GM12878 (cell line): ENCODE measurements around the gene PIP4K2A. TPM values are rescaled to one million over a fixed set of nuclear protein-coding genes. Genes with fewer than 3 reads are reported as not detected.

Experiments used
- NFXL1 ChIP-seq: fragments of 450-650 bp; IDR thresholded peaks from 2 replicates; pipeline ENCODE4 v1.6.1; 2017; ENCODE audit warnings: antibody characterized with exemption, mild to moderate bottlenecking, borderline replicate concordance
- RBBP5 ChIP-seq: fragments of 200-600 bp; sonication (generic); conservative IDR thresholded peaks from 2 replicates; pipeline ENCODE4 v1.6.1; 2016
- SREBF2 ChIP-seq: IDR thresholded peaks from 2 replicates; pipeline ENCODE4 v1.6.1; 2012; ENCODE audit warnings: mild to moderate bottlenecking, low read length
- polyA plus RNA-seq, 11 experiments: library from polyadenylated mRNA; depleted of rRNA in 4 of 11; unstranded in 6 of 11; stranded (reverse) in 5 of 11; fragments of >200 nt; fragmentation: Nextera tagmentation in 4 of 11; fragmentation: Illumina TruSeq in 1 of 11; extraction: Ambion mirVana in 4 of 11; extraction: Trizol in 1 of 11; gene quantifications; 1 replicate in 1 of 11; 2 replicates in 10 of 11; pipeline versions ENCODE4 v1.2.1 to v1.2.3, GENCODE V29; 2011 to 2016; ENCODE audit warnings: inconsistent platforms in 2 of 11, missing spikeins in 2 of 11, low read depth in 1 of 11
- total RNA-seq, 4 experiments: library from RNA; depleted of rRNA in 3 of 4; stranded (reverse); fragments of >200 nt in 3 of 4; fragmentation: Illumina TruSeq in 1 of 4; extraction: Trizol in 1 of 4; gene quantifications; 2 replicates each; pipeline versions ENCODE4 v1.2.1 to v1.2.3, GENCODE V29; 2013 to 2021
- TF ChIP-seq, protein P1 (sequence below), 3 experiments: IDR thresholded peaks in 2 of 3; conservative IDR thresholded peaks in 1 of 3; 2 replicates each; pipeline ENCODE4 v1.5.1; 2011; ENCODE audit warnings: low read depth in 3 of 3, low read length in 3 of 3, mild to moderate bottlenecking in 3 of 3, control low read depth in 2 of 3, moderate library complexity in 2 of 3, inconsistent platforms in 1 of 3, mixed read lengths in 1 of 3; ENCODE audit not compliant: control insufficient read depth in 2 of 3, insufficient read depth in 1 of 3; ENCODE audit errors: extremely low read depth in 1 of 3
- TF ChIP-seq, protein P2 (sequence below): fragments of 450-650 bp; IDR thresholded peaks from 2 replicates; pipeline ENCODE4 v1.6.1; 2016; ENCODE audit warnings: mild to moderate bottlenecking
- TF ChIP-seq, protein P3 (sequence below): IDR thresholded peaks from 2 replicates; pipeline ENCODE4 v1.6.1; 2011; ENCODE audit warnings: borderline replicate concordance, low read depth, mild to moderate bottlenecking, moderate library complexity, mixed read lengths, low read length; ENCODE audit not compliant: insufficient read depth; ENCODE audit errors: extremely low read length
- TF ChIP-seq, protein P4 (sequence below): fragments of 450-650 bp; IDR thresholded peaks from 2 replicates; pipeline ENCODE4 v1.6.1; 2017; ENCODE audit warnings: mild to moderate bottlenecking, moderate library complexity
- TF ChIP-seq, protein P5 (sequence below): fragments of 450-650 bp; formaldehyde crosslinking; IDR thresholded peaks from 2 replicates; pipeline ENCODE4 v1.5.0; 2022; ENCODE audit warnings: mild to moderate bottlenecking, missing genetic modification characterization
- TF ChIP-seq, protein P6 (sequence below): fragments of 450-650 bp; IDR thresholded peaks from 2 replicates; pipeline ENCODE4 v1.6.1; 2018; ENCODE audit warnings: mild to moderate bottlenecking, low read depth, moderate library complexity; ENCODE audit not compliant: partially characterized antibody

PIP4K2A gene
- total and polyA plus RNA-seq, 10 of the 15 experiments (the other 5 are each of a cell fraction or from before 2014, with no cell fraction given) = 54.3 to 139 (median 84.4) TPM

DNA sequence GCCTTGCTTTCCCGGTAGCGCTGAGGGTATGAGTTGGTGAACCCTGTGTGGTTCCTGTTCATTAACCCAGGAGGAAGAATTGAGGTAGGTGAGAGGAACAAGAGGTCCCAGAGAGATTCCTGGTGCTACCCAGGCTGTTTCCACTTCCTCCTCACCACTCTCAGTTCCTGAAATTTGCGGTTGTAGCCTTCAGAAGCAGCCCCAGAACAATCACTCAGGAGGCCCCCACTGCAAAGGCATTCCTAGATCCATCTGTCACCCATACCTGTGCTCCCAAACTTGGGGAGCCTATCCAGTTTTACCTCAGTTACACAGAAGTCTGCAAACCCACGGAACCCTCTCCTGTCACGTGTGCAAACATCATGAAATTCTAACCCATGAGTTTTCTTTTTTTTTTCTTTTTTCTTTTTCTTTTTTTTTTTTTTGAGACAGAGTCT is 9.0 kb upstream of the PIP4K2A start (continued):
- TF ChIP-seq, protein P1, sequence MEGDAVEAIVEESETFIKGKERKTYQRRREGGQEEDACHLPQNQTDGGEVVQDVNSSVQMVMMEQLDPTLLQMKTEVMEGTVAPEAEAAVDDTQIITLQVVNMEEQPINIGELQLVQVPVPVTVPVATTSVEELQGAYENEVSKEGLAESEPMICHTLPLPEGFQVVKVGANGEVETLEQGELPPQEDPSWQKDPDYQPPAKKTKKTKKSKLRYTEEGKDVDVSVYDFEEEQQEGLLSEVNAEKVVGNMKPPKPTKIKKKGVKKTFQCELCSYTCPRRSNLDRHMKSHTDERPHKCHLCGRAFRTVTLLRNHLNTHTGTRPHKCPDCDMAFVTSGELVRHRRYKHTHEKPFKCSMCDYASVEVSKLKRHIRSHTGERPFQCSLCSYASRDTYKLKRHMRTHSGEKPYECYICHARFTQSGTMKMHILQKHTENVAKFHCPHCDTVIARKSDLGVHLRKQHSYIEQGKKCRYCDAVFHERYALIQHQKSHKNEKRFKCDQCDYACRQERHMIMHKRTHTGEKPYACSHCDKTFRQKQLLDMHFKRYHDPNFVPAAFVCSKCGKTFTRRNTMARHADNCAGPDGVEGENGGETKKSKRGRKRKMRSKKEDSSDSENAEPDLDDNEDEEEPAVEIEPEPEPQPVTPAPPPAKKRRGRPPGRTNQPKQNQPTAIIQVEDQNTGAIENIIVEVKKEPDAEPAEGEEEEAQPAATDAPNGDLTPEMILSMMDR (IDR thresholded peaks at IDR 0.05 in 2 of 3, conservative IDR thresholded peaks at IDR 0.05 in 1 of 3; ENCODE audit: control insufficient read depth in 2 of 3, extremely low read depth in 1 of 3, insufficient read depth in 1 of 3, low read depth in 3 of 3, low read length in 3 of 3) = no peak
- TF ChIP-seq, protein P2, sequence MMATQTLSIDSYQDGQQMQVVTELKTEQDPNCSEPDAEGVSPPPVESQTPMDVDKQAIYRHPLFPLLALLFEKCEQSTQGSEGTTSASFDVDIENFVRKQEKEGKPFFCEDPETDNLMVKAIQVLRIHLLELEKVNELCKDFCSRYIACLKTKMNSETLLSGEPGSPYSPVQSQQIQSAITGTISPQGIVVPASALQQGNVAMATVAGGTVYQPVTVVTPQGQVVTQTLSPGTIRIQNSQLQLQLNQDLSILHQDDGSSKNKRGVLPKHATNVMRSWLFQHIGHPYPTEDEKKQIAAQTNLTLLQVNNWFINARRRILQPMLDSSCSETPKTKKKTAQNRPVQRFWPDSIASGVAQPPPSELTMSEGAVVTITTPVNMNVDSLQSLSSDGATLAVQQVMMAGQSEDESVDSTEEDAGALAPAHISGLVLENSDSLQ = peak; percentile 57; the same call in 1 of the 2 replicates
- TF ChIP-seq RBBP5 (no peak), NFXL1 (no peak), SREBF2 (no peak)
- TF ChIP-seq, protein P3, sequence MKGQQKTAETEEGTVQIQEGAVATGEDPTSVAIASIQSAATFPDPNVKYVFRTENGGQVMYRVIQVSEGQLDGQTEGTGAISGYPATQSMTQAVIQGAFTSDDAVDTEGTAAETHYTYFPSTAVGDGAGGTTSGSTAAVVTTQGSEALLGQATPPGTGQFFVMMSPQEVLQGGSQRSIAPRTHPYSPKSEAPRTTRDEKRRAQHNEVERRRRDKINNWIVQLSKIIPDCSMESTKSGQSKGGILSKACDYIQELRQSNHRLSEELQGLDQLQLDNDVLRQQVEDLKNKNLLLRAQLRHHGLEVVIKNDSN = no peak
- TF ChIP-seq, protein P4, sequence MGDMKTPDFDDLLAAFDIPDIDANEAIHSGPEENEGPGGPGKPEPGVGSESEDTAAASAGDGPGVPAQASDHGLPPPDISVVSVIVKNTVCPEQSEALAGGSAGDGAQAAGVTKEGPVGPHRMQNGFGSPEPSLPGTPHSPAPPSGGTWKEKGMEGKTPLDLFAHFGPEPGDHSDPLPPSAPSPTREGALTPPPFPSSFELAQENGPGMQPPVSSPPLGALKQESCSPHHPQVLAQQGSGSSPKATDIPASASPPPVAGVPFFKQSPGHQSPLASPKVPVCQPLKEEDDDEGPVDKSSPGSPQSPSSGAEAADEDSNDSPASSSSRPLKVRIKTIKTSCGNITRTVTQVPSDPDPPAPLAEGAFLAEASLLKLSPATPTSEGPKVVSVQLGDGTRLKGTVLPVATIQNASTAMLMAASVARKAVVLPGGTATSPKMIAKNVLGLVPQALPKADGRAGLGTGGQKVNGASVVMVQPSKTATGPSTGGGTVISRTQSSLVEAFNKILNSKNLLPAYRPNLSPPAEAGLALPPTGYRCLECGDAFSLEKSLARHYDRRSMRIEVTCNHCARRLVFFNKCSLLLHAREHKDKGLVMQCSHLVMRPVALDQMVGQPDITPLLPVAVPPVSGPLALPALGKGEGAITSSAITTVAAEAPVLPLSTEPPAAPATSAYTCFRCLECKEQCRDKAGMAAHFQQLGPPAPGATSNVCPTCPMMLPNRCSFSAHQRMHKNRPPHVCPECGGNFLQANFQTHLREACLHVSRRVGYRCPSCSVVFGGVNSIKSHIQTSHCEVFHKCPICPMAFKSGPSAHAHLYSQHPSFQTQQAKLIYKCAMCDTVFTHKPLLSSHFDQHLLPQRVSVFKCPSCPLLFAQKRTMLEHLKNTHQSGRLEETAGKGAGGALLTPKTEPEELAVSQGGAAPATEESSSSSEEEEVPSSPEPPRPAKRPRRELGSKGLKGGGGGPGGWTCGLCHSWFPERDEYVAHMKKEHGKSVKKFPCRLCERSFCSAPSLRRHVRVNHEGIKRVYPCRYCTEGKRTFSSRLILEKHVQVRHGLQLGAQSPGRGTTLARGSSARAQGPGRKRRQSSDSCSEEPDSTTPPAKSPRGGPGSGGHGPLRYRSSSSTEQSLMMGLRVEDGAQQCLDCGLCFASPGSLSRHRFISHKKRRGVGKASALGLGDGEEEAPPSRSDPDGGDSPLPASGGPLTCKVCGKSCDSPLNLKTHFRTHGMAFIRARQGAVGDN = 0 out of 2 replicates have a peak, but pooled peaks have one; percentile 11
- TF ChIP-seq, protein P5, sequence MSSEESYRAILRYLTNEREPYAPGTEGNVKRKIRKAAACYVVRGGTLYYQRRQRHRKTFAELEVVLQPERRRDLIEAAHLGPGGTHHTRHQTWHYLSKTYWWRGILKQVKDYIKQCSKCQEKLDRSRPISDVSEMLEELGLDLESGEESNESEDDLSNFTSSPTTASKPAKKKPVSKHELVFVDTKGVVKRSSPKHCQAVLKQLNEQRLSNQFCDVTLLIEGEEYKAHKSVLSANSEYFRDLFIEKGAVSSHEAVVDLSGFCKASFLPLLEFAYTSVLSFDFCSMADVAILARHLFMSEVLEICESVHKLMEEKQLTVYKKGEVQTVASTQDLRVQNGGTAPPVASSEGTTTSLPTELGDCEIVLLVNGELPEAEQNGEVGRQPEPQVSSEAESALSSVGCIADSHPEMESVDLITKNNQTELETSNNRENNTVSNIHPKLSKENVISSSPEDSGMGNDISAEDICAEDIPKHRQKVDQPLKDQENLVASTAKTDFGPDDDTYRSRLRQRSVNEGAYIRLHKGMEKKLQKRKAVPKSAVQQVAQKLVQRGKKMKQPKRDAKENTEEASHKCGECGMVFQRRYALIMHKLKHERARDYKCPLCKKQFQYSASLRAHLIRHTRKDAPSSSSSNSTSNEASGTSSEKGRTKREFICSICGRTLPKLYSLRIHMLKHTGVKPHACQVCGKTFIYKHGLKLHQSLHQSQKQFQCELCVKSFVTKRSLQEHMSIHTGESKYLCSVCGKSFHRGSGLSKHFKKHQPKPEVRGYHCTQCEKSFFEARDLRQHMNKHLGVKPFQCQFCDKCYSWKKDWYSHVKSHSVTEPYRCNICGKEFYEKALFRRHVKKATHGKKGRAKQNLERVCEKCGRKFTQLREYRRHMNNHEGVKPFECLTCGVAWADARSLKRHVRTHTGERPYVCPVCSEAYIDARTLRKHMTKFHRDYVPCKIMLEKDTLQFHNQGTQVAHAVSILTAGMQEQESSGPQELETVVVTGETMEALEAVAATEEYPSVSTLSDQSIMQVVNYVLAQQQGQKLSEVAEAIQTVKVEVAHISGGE (CRISPR knock-in tag) = no peak
- TF ChIP-seq, protein P6, sequence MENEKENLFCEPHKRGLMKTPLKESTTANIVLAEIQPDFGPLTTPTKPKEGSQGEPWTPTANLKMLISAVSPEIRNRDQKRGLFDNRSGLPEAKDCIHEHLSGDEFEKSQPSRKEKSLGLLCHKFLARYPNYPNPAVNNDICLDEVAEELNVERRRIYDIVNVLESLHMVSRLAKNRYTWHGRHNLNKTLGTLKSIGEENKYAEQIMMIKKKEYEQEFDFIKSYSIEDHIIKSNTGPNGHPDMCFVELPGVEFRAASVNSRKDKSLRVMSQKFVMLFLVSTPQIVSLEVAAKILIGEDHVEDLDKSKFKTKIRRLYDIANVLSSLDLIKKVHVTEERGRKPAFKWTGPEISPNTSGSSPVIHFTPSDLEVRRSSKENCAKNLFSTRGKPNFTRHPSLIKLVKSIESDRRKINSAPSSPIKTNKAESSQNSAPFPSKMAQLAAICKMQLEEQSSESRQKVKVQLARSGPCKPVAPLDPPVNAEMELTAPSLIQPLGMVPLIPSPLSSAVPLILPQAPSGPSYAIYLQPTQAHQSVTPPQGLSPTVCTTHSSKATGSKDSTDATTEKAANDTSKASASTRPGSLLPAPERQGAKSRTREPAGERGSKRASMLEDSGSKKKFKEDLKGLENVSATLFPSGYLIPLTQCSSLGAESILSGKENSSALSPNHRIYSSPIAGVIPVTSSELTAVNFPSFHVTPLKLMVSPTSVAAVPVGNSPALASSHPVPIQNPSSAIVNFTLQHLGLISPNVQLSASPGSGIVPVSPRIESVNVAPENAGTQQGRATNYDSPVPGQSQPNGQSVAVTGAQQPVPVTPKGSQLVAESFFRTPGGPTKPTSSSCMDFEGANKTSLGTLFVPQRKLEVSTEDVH = no peak
